Spleen (tissue), 7 donors: ENCODE data around the gene ADAM10.

ENCODE experiments used
- POLR2AphosphoS5 ChIP-seq, 3 donors: sonication (generic); formaldehyde crosslinking; IDR thresholded peaks; one replicate each; pipeline ENCODE4 v1.5.1; 2017; ENCODE audit warnings: antibody characterized with exemption in 3 of 3
- TF ChIP-seq, protein P1 (sequence below), 11 experiments: fragments of 200-600 bp in 7 of 11; fragments of 450-650 bp in 4 of 11; sonication (generic) in 4 of 11; IDR thresholded peaks in 8 of 11; conservative IDR thresholded peaks in 3 of 11; 1 replicate in 7 of 11; 2 replicates in 4 of 11; pipeline versions ENCODE4 v1.4.0 to v1.8.0; 2016 to 2021; ENCODE audit warnings: antibody characterized with exemption in 11 of 11, inconsistent platforms in 4 of 11, mild to moderate bottlenecking in 1 of 11
- donor health status: DM: no; HTN: no; CAD: no; lungs with moderate emphysema.
- donor health status: DM: no; HTN: no; CAD: no.
- donor health status: DM: no; HTN: no; CAD: no.

DNA sequence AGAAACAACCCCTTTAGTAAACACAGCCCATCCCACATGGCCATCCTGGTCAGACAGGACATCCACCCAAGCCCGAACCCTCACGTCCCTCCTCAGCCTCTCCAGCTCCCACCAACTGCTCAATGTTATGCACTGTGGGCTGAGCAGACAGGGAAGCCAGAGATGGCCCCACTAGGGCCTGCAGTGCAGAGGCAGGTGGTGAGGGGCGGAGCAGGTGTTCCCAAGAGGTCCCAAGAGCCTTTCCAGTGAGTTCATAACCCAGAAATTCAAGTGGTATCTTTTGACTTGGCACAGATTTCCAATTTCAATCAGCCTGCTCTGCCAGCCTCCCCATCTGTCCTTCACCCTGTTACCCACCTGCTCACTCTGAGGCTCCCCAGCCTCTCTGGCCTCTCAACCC is 187.4 kb downstream of the ADAM10 start:
- TF ChIP-seq, protein P1, sequence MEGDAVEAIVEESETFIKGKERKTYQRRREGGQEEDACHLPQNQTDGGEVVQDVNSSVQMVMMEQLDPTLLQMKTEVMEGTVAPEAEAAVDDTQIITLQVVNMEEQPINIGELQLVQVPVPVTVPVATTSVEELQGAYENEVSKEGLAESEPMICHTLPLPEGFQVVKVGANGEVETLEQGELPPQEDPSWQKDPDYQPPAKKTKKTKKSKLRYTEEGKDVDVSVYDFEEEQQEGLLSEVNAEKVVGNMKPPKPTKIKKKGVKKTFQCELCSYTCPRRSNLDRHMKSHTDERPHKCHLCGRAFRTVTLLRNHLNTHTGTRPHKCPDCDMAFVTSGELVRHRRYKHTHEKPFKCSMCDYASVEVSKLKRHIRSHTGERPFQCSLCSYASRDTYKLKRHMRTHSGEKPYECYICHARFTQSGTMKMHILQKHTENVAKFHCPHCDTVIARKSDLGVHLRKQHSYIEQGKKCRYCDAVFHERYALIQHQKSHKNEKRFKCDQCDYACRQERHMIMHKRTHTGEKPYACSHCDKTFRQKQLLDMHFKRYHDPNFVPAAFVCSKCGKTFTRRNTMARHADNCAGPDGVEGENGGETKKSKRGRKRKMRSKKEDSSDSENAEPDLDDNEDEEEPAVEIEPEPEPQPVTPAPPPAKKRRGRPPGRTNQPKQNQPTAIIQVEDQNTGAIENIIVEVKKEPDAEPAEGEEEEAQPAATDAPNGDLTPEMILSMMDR (IDR thresholded peaks at IDR 0.05 in 8 of 11, conservative IDR thresholded peaks at IDR 0.05 in 3 of 11): no peak
- no peak for TF ChIP-seq POLR2AphosphoS5 (IDR thresholded peaks at IDR 0.05)
